PC-3 (cell line): ENCODE measurements around the gene ETV6. TPM values are rescaled to one million over a fixed set of nuclear protein-coding genes. Genes with fewer than 3 reads are reported as not detected.

ENCODE experiments used
- ATAC-seq: fragments of 200-7000 bp; cut with Tn5 transposase; 2 replicates; pipeline ENCODE4 v1.9.1; 2020; ENCODE audit warnings: mild to moderate bottlenecking, moderate library complexity
- BruUV-seq: library from RNA; stranded (reverse); fragments of 400-500 nt; replicated peaks from 2 replicates; lab custom pipeline; 2021; lab: Mats Ljungman, UMichigan
- CTCF ChIA-PET: fragments of 300-600 bp; sonication (Branson Sonifier 250); formaldehyde crosslinking; loops from one replicate; lab custom pipeline; 2022; ENCODE audit warnings: antibody characterized with exemption; lab: Charles Lee
- POLR2A ChIA-PET: fragments of 300-600 bp; sonication (Branson Sonifier 250); formaldehyde crosslinking; loops from one replicate; lab custom pipeline; 2022; ENCODE audit warnings: antibody characterized with exemption; ENCODE audit not compliant: unreplicated experiment; lab: Charles Lee
- DNase-seq: peaks from one replicate; pipeline ENCODE4 v3.0.0-alpha.2; 2015
- H2AFZ ChIP-seq: fragments of 300-600 bp; sonication (generic); 2 replicates; pipeline ENCODE4 v1.6.0; 2016; ENCODE audit warnings: antibody characterized with exemption, low read length
- H3F3A ChIP-seq: fragments of 300-600 bp; sonication (generic); one replicate; pipeline ENCODE4 v1.6.0; 2017; ENCODE audit warnings: antibody characterized with exemption, low read length, control low read depth, mild to moderate bottlenecking; ENCODE audit not compliant: unreplicated experiment
- H3K27ac ChIP-seq: fragments of 300-600 bp; sonication (generic); 2 replicates; pipeline ENCODE4 v1.5.1; 2016; ENCODE audit warnings: mild to moderate bottlenecking, low read length
- H3K27me3 ChIP-seq: fragments of 300-600 bp; sonication (generic); 2 replicates; pipeline ENCODE4 v1.6.1; 2016; ENCODE audit warnings: low read length, mixed read lengths
- H3K36me3 ChIP-seq: fragments of 300-600 bp; sonication (generic); 2 replicates; pipeline ENCODE4 v1.6.1; 2016; ENCODE audit warnings: low read depth, mixed run types, low read length, mixed read lengths
- H3K4me1 ChIP-seq: fragments of 300-600 bp; sonication (generic); 2 replicates; pipeline ENCODE4 v1.5.1; 2016; ENCODE audit warnings: low read length; ENCODE audit not compliant: insufficient read depth
- H3K4me2 ChIP-seq: fragments of 300-600 bp; sonication (generic); 2 replicates; pipeline ENCODE4 v1.6.0; 2016; ENCODE audit warnings: low read length
- H3K4me3 ChIP-seq: fragments of 300-600 bp; sonication (generic); 2 replicates; pipeline ENCODE4 v1.5.1; 2016; ENCODE audit warnings: mild to moderate bottlenecking, low read length, mixed read lengths
- H3K79me2 ChIP-seq: fragments of 300-600 bp; sonication (generic); 2 replicates; pipeline ENCODE4 v1.6.1; 2017; ENCODE audit warnings: low read length, mixed read lengths
- H3K9ac ChIP-seq: fragments of 300-600 bp; sonication (generic); 2 replicates; pipeline ENCODE4 v1.6.0; 2016; ENCODE audit warnings: mild to moderate bottlenecking, low read length
- H3K9me2 ChIP-seq: fragments of 300-600 bp; sonication (generic); replicated peaks from 2 replicates; pipeline ENCODE4 v1.6.1; 2016; ENCODE audit warnings: mixed run types, low read length, mixed read lengths
- H3K9me3 ChIP-seq: fragments of 300-600 bp; sonication (generic); 2 replicates; pipeline ENCODE4 v1.6.1; 2016; ENCODE audit warnings: low read length, mixed read lengths
- H4K20me1 ChIP-seq: fragments of 300-600 bp; sonication (generic); 2 replicates; pipeline ENCODE4 v1.6.1; 2016; ENCODE audit warnings: low read length, mixed read lengths
- CTCF ChIP-seq: fragments of 300-600 bp; sonication (generic); conservative IDR thresholded peaks from 2 replicates; pipeline ENCODE4 v1.5.1; 2017; ENCODE audit warnings: antibody characterized with exemption, low read depth, mild to moderate bottlenecking, low read length
- EZH2 ChIP-seq: fragments of 300-600 bp; sonication (generic); IDR thresholded peaks from one replicate; pipeline ENCODE4 v1.6.1; 2017; ENCODE audit warnings: antibody characterized with exemption, mild to moderate bottlenecking, low read length; ENCODE audit not compliant: unreplicated experiment
- EZH2phosphoT487 ChIP-seq: fragments of 300-600 bp; sonication (generic); IDR thresholded peaks from 2 replicates; pipeline ENCODE4 v1.6.1; 2018; ENCODE audit warnings: mild to moderate bottlenecking, antibody characterized with exemption, low read length, borderline replicate concordance
- intact Hi-C: fragments of 100-400 bp; cut with micrococcal nuclease; formaldehyde crosslinking; loops from 2 replicates; pipeline ENCODE4 v1.9.0; 2023
- total RNA-seq: library from RNA; depleted of rRNA; stranded (reverse); fragments of >200 nt; gene quantifications from 2 replicates; pipeline ENCODE4 v1.2.3, GENCODE V29; 2014

Gene ETV6
- total RNA-seq, 1 experiment from 2014 or later, result 5.0 TPM

GRCh38 chr12:11677093-11677492 lies 27.6 kb downstream of the ETV6 start:
- Histone ChIP-seq H3K27ac (no peak overlapping the region), H3K4me3 (no peak overlapping the region), H3K4me1 (no peaks in the 10 kb centered on the region), H4K20me1 (no peaks in the 10 kb centered on the region), H3F3A (no peaks in the 10 kb centered on the region), H3K9me2 (no peaks in the 10 kb centered on the region), H3K9me3 (no peaks in the 10 kb centered on the region), H2AFZ (no peak overlapping the region), H3K9ac (no peak overlapping the region), H3K79me2 (no peaks in the 10 kb centered on the region), H3K4me2 (no peak overlapping the region), H3K27me3 (no peaks in the 10 kb centered on the region), H3K36me3 (no peaks in the 10 kb centered on the region)
- TF ChIP-seq EZH2 (no peak), EZH2phosphoT487 (no peak), CTCF (no peak)
- DNase-seq (no peak), ATAC-seq (no peak)
- ChIA-PET POLR2A (no interaction called here), CTCF (no interaction called here)
- intact Hi-C loops, result no loop called here
- no TSS peak for BruUV-seq

- Histone ChIP-seq H3K27me3 (no peaks in the 10 kb centered on the region), H3K9ac (no peak overlapping the region), H3K9me2 (no peaks in the 10 kb centered on the region), H3K27ac (no peak overlapping the region), H3F3A (no peaks in the 10 kb centered on the region), H4K20me1 (no peaks in the 10 kb centered on the region), H3K79me2 (no peaks in the 10 kb centered on the region), H3K4me1 (no peaks in the 10 kb centered on the region), H3K36me3 (no peaks in the 10 kb centered on the region), H3K4me3 (no peak overlapping the region), H3K4me2 (no peak overlapping the region), H3K9me3 (no peaks in the 10 kb centered on the region), H2AFZ (no peak overlapping the region)
- intact Hi-C loops, result no loop called here
- DNase-seq, result no peak
- BruUV-seq, result no TSS peak
- POLR2A ChIA-PET, result no interaction called here
- ATAC-seq, result no peak
- CTCF ChIA-PET, result no interaction called here
- no peak for TF ChIP-seq EZH2phosphoT487
- no peak for TF ChIP-seq EZH2
- TF ChIP-seq CTCF, result no peak
Measured at GRCh38 chr12:11677752-11678151, 28.3 kb downstream of the ETV6 start.

- no TSS peak for BruUV-seq
- H3K9me2 ChIP-seq, result no peaks in the 10 kb centered on the region
- intact Hi-C loops, result no loop called here
- no peaks in the 10 kb centered on the region for H3K36me3 ChIP-seq
- no peaks in the 10 kb centered on the region for H4K20me1 ChIP-seq
- no peak overlapping the region for H2AFZ ChIP-seq
- ATAC-seq, result no peak
- ChIA-PET CTCF (no interaction called here), POLR2A (no interaction called here)
- no peak overlapping the region for H3K9ac ChIP-seq
- TF ChIP-seq EZH2, result no peak
- TF ChIP-seq CTCF, result no peak
- TF ChIP-seq EZH2phosphoT487, result no peak
- H3K79me2 ChIP-seq, result no peaks in the 10 kb centered on the region
- no peak for DNase-seq
- no peak overlapping the region for H3K27ac ChIP-seq
- H3K4me3 ChIP-seq, result no peak overlapping the region
- no peaks in the 10 kb centered on the region for H3K4me1 ChIP-seq
- no peaks in the 10 kb centered on the region for H3F3A ChIP-seq
- no peaks in the 10 kb centered on the region for H3K9me3 ChIP-seq
- H3K27me3 ChIP-seq, result no peaks in the 10 kb centered on the region
- no peak overlapping the region for H3K4me2 ChIP-seq
Measured at GRCh38 chr12:11678781-11679180, 29.3 kb downstream of the ETV6 start.
